K562 (cell line): ENCODE data around the gene NEIL1. TPM values are rescaled to one million over a fixed set of nuclear protein-coding genes. Genes with fewer than 3 reads are reported as not detected.
A peak's percentile ranks its signal among the peaks of the same experiment; 100 is the strongest.

ENCODE experiments used
- ATAC-seq: fragments of 200-7000 bp; cut with Tn5 transposase; 3 replicates; pipeline ENCODE4 v1.9.1; 2020; ENCODE audit warnings: moderate library complexity
- BruUV-seq: library from RNA; stranded (reverse); fragments of 400-500 nt; replicated peaks from 2 replicates; lab custom pipeline; 2021; lab: Mats Ljungman, UMichigan
- CTCF ChIA-PET: fragments of 300-600 bp; formaldehyde crosslinking; extraction: SDS; loops from one replicate; lab custom pipeline; 2021; ENCODE audit warnings: low intra/inter-chr PET ratio; lab: Yijun Ruan, JAX
- POLR2A ChIA-PET: fragments of 300-600, 350-650 bp; sonication (Branson Sonifier 250); formaldehyde crosslinking; extraction: SDS; loops from one replicate; lab custom pipeline; 2021; ENCODE audit warnings: antibody characterized with exemption, inconsistent platforms; lab: Yijun Ruan, JAX
- DNase-seq, 4 experiments: peaks; one replicate each; pipeline versions ENCODE4 v3.0.0 to v3.0.0-alpha.2; 2011 to 2018; ENCODE audit warnings: low spot score in 3 of 4, mixed read lengths in 3 of 4; ENCODE audit errors: extremely low read depth in 1 of 4
- FAIRE-seq: peaks from 2 replicates; lab custom pipeline; 2011; peaks lifted over from hg19 to GRCh38; lab: Jason Lieb, UNC
- H2AFZ ChIP-seq: 2 replicates; pipeline ENCODE4 v1.6.0; 2011; ENCODE audit warnings: low read depth, low read length, control low read depth, inconsistent platforms
- H3K27ac ChIP-seq: fragments of 200-600 bp; 3 replicates; pipeline ENCODE4 v1.8.0; 2011; ENCODE audit warnings: low read depth, mild to moderate bottlenecking, control low read depth, inconsistent platforms, low read length, moderate library complexity, mixed read lengths; ENCODE audit errors: extremely low read depth
- H3K27me3 ChIP-seq, 2 experiments: fragments of 300-600 bp in 1 of 2; 2 replicates in 1 of 2; 3 replicates in 1 of 2; pipeline versions ENCODE4 v1.6.0 to v1.8.0; 2011; ENCODE audit warnings: inconsistent platforms in 2 of 2, low read length in 2 of 2, mild to moderate bottlenecking in 1 of 2, mixed read lengths in 1 of 2, moderate library complexity in 1 of 2; ENCODE audit not compliant: control insufficient read depth in 2 of 2, insufficient read depth in 2 of 2
- H3K36me3 ChIP-seq: fragments of 300-600 bp; 3 replicates; pipeline ENCODE4 v1.8.0; 2011; ENCODE audit warnings: mild to moderate bottlenecking, low read length, inconsistent platforms; ENCODE audit not compliant: control insufficient read depth, insufficient read depth
- H3K4me1 ChIP-seq, 2 experiments: fragments of 200-600 bp in 1 of 2; replicated peaks in 1 of 2; 2 replicates in 1 of 2; 3 replicates in 1 of 2; pipeline versions ENCODE4 v1.5.1 to v1.8.0; 2011; ENCODE audit warnings: inconsistent platforms in 2 of 2, low read length in 2 of 2, mild to moderate bottlenecking in 1 of 2, mixed read lengths in 1 of 2, moderate library complexity in 1 of 2; ENCODE audit not compliant: control insufficient read depth in 2 of 2, insufficient read depth in 2 of 2
- H3K4me2 ChIP-seq: 2 replicates; pipeline ENCODE4 v1.6.1; 2011; ENCODE audit warnings: low read length, control low read depth, inconsistent platforms, mixed read lengths; ENCODE audit not compliant: insufficient read depth
- H3K4me3 ChIP-seq: fragments of 200-600 bp; sonication (generic), shearing (Covaris generic); 2 replicates; pipeline ENCODE4 v1.5.1; 2016; ENCODE audit warnings: control low read depth, inconsistent platforms
- H3K79me2 ChIP-seq: fragments of 200-600 bp; 3 replicates; pipeline ENCODE4 v1.8.0; 2011; ENCODE audit warnings: low read length, inconsistent platforms; ENCODE audit not compliant: control insufficient read depth, insufficient read depth
- H3K9ac ChIP-seq, 2 experiments: 2 replicates each; pipeline versions ENCODE4 v1.6.0 to v1.6.1; 2011; ENCODE audit warnings: low read depth in 2 of 2, low read length in 2 of 2, control low read depth in 1 of 2, inconsistent platforms in 1 of 2, mild to moderate bottlenecking in 1 of 2, mixed read lengths in 1 of 2; ENCODE audit not compliant: insufficient read depth in 1 of 2
- H3K9me1 ChIP-seq: one replicate; pipeline ENCODE4 v1.6.0; 2011; ENCODE audit warnings: inconsistent platforms, mild to moderate bottlenecking, low read length, moderate library complexity; ENCODE audit not compliant: control insufficient read depth, insufficient read depth
- H3K9me3 ChIP-seq: replicated peaks from 2 replicates; pipeline ENCODE4 v1.5.1; 2011; ENCODE audit warnings: low read depth, low read length, inconsistent platforms; ENCODE audit not compliant: control insufficient read depth, insufficient read depth
- H4K20me1 ChIP-seq: replicated peaks from 2 replicates; pipeline ENCODE4 v1.6.1; 2011; ENCODE audit warnings: low read length, inconsistent platforms, mixed read lengths; ENCODE audit not compliant: control insufficient read depth, insufficient read depth
- NONO ChIP-seq, 2 experiments: fragments of 200-400 bp in 1 of 2; fragments of 450-650 bp in 1 of 2; formaldehyde crosslinking in 1 of 2; IDR thresholded peaks; 2 replicates each; pipeline ENCODE4 v1.6.1; 2017; ENCODE audit warnings: low read depth in 2 of 2, mild to moderate bottlenecking in 2 of 2, moderate library complexity in 2 of 2, low read length in 1 of 2
- POLR2G ChIP-seq: fragments of 200-400 bp; formaldehyde crosslinking; IDR thresholded peaks from 2 replicates; pipeline ENCODE4 v1.6.1; 2017; ENCODE audit warnings: low read depth, mild to moderate bottlenecking, antibody characterized with exemption, low read length, moderate library complexity
- TCF7 ChIP-seq: sonication (generic); IDR thresholded peaks from 2 replicates; pipeline ENCODE4 v1.6.1; 2016; ENCODE audit warnings: antibody characterized with exemption, borderline replicate concordance
- WGBS: fragments of 100-300 bp; shearing (Covaris generic); methylation state at CpG from one replicate; pipeline ENCODE4 v1.1.6; 2016; ENCODE audit warnings: low coverage, mixed read lengths; ENCODE audit not compliant: insufficient coverage; ENCODE audit errors: missing lambda C conversion rate; 5-methylcytosine and 5-hydroxymethylcytosine counted together
- in situ Hi-C: fragments of 300-500 bp; cut with MboI; formaldehyde crosslinking; loops from 4 replicates; pipeline ENCODE4 v1.15.0; 2018; ENCODE audit warnings: inconsistent platforms, mixed read lengths
- intact Hi-C: fragments of 100-400 bp; cut with micrococcal nuclease; formaldehyde crosslinking; loops from 2 replicates; pipeline ENCODE4 v1.14.2; 2022
- polyA plus RNA-seq, 8 experiments: library from polyadenylated mRNA; depleted of rRNA in 4 of 8; stranded (reverse) in 5 of 8; unstranded in 3 of 8; fragments of >200 nt; fragmentation: Nextera tagmentation in 2 of 8; fragmentation: Illumina TruSeq in 1 of 8; extraction: Ambion mirVana in 2 of 8; extraction: Trizol in 1 of 8; gene quantifications; 2 replicates each; pipeline versions ENCODE4 v1.2.1 to v1.2.3, GENCODE V29; 2011 to 2014; ENCODE audit warnings: inconsistent platforms in 1 of 8, missing spikeins in 1 of 8
- total RNA-seq, 7 experiments: library from RNA; depleted of rRNA in 6 of 7; stranded (reverse); fragments of >200 nt in 6 of 7; fragmentation: Illumina TruSeq in 2 of 7; extraction: Trizol in 2 of 7; gene quantifications; 2 replicates each; pipeline versions ENCODE4 v1.2.1 to v1.2.3, GENCODE V29; 2011 to 2021; ENCODE audit warnings: low replicate concordance in 1 of 7

Gene NEIL1
- total and polyA plus RNA-seq, 9 of the 15 experiments (the other 6 are each of a cell fraction or from before 2014, with no cell fraction given): 0.14 to 4.3 (median 2.4) TPM

DNA sequence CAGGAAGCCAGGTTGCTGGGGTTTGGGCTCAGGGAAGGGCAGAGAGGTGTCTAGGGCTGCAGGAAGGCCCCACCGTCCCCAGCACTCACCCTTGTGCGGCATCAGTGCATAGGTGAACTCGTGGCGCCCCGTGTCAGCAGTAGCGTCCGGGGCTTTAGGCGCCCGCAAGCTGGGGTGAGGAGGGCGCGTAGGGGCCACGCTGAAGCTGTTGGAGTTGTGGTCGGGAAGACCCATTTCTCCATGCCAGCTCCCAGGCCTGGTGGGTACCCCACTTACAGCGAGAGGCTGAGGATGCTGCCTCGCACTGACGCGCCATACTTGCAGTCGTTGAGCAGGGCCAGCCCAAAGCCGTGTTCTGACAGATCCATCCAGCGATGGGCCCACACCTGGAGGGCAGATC, 9.7 kb downstream of the NEIL1 start:
- no peaks in the 10 kb centered on the region; a peak in 1 of 5 replicates for H3K27me3 ChIP-seq
- no peak for ATAC-seq
- no TSS peak for BruUV-seq
- no peaks in the 10 kb centered on the region for H4K20me1 ChIP-seq
- in situ Hi-C loops: no loop called here
- H3K36me3 ChIP-seq: peaks cover 53% of the 10 kb centered on the region; the same call in 2 of the 3 replicates
- no peak overlapping the region for H3K4me2 ChIP-seq
- peak overlapping the region in 1 of 2 experiments; percentile 45; a peak in 1 of 4 replicates for H3K9ac ChIP-seq
- peaks cover 0 to 7% of the 10 kb centered on the region in 2 experiments; a peak in 2 of 5 replicates for H3K4me1 ChIP-seq
- WGBS: 95% methylated on average over 18 of the region's 20 CpGs
- H2AFZ ChIP-seq: no peak overlapping the region
- H3K79me2 ChIP-seq: no peaks in the 10 kb centered on the region
- CTCF ChIA-PET: interaction anchor here (0.6 kb wide), 1 partner anchor 423 kb away, joined by 4 read pairs; no protein-coding TSS in a partner anchor
- TF ChIP-seq TCF7: no peak
- TF ChIP-seq, all 486 proteins: peak for 0
- Histone ChIP-seq H3K4me3 (no peak overlapping the region), H3K9me1 (peaks cover 3% of the 10 kb centered on the region), H3K27ac (no peak overlapping the region), H3K9me3 (no peaks in the 10 kb centered on the region)
- FAIRE-seq: no peak
- DNase-seq: no peak
- intact Hi-C loops: no loop called here
- POLR2A ChIA-PET: no interaction called here

DNA sequence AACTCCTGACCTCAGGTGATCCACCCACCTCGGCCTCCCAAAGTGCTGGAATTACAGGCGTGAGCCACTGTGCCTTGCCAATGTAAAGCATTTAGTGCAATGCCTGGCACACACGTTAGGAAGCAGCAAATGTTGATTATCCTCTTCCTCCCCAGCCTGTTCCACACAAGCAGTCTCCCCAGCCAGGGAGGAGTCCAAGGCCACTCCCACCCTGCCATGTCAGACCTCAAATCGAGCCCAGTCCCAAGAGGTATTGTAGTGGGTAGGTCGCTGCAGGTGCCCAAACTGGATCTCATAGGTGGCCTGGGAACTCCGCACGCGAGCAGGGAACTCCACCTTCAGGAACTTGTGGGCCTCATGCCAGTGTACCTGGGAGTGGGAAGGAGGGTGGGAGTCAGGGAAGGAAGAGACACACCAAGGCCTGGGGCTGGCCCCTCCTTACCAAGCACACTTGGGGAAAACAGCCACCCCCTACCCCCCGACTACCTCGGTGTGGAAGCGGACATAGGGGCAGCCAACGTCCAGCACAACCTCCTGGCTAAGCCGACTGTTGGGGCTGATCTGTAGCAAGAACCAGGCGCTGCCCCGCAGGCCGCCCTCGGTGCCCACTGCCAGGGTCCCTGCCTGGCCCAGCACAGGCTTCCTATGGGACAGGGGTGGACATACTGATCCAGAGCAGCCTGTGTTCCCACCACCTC, 11.3 kb downstream of the NEIL1 start:
- Histone ChIP-seq H3K9ac (no peak overlapping the region; a peak in 1 of 4 replicates), H4K20me1 (no peaks in the 10 kb centered on the region), H3K36me3 (peaks cover 69% of the 10 kb centered on the region; the same call in 2 of the 3 replicates), H2AFZ (no peak overlapping the region), H3K27ac (no peak overlapping the region), H3K9me3 (no peaks in the 10 kb centered on the region), H3K4me1 (peaks cover 0 to 11% of the 10 kb centered on the region in 2 experiments; a peak in 2 of 5 replicates), H3K9me1 (peaks cover 3% of the 10 kb centered on the region), H3K27me3 (no peaks in the 10 kb centered on the region; a peak in 1 of 5 replicates), H3K79me2 (no peaks in the 10 kb centered on the region), H3K4me3 (no peak overlapping the region), H3K4me2 (no peak overlapping the region)
- no TSS peak for BruUV-seq
- DNase-seq (no peak), FAIRE-seq (no peak), ATAC-seq (no peak)
- intact Hi-C loops (no loop called here), in situ Hi-C loops (no loop called here)
- CTCF ChIA-PET: no interaction called here
- TF ChIP-seq POLR2G: 0 out of 2 replicates have a peak, but pooled peaks have one; percentile 38
- no peak for TF ChIP-seq NONO (IDR thresholded peaks at IDR 0.05; ENCODE audit: low read depth in 2 of 2, low read length in 1 of 2)
- WGBS: 94% methylated on average over 11 of the region's 17 CpGs
- POLR2A ChIA-PET: no interaction called here
